A549 (cell line): ENCODE measurements around the gene URI1. TPM values are rescaled to one million over a fixed set of nuclear protein-coding genes. Genes with fewer than 3 reads are reported as not detected.

ENCODE experiments used
- ATAC-seq, 2 experiments: fragments of 200-7000 bp in 1 of 2; fragments of >200 bp in 1 of 2; cut with Nextera tagmentation in 1 of 2; cut with Tn5 transposase in 1 of 2; 3 replicates each; pipeline versions ENCODE4 v1.8.0 to v1.9.1; 2018 to 2020; ENCODE audit warnings: mild to moderate bottlenecking in 1 of 2, moderate library complexity in 1 of 2
- CTCF ChIA-PET: fragments of 300-600 bp; sonication (Branson Sonifier 250); formaldehyde crosslinking; extraction: SDS; loops from one replicate; lab custom pipeline; 2021; ENCODE audit warnings: antibody characterized with exemption, inconsistent platforms; lab: Yijun Ruan, JAX
- POLR2A ChIA-PET: fragments of 350-600 bp; formaldehyde crosslinking; extraction: SDS; loops from one replicate; lab custom pipeline; 2021; ENCODE audit warnings: antibody characterized with exemption, inconsistent platforms; lab: Yijun Ruan, JAX
- DNase-seq, 2 experiments: peaks; one replicate each; pipeline versions ENCODE4 v3.0.0 to v3.0.0-alpha.2; 2011 to 2016; ENCODE audit warnings: low read depth in 1 of 2, low spot score in 1 of 2
- FAIRE-seq: peaks from 2 replicates; lab custom pipeline; 2011; peaks lifted over from hg19 to GRCh38; lab: Jason Lieb, UNC
- H3K27ac ChIP-seq, 2 experiments: fragments of >200 bp; sonication (Bioruptor Twin); formaldehyde crosslinking; 3 replicates each; pipeline ENCODE4 v1.5.1; 2016 to 2017
- H3K4me1 ChIP-seq: fragments of >200 bp; sonication (Bioruptor Twin); formaldehyde crosslinking; 3 replicates; pipeline ENCODE4 v1.6.1; 2016
- H3K4me2 ChIP-seq: fragments of >200 bp; sonication (Bioruptor Twin); formaldehyde crosslinking; 3 replicates; pipeline ENCODE4 v1.6.1; 2016
- H3K4me3 ChIP-seq: fragments of >200 bp; sonication (Bioruptor Twin); formaldehyde crosslinking; 3 replicates; pipeline ENCODE4 v1.5.1; 2016
- H3K9me3 ChIP-seq: fragments of >200 bp; sonication (Bioruptor Twin); formaldehyde crosslinking; 3 replicates; pipeline ENCODE4 v1.6.1; 2016
- BHLHE40 ChIP-seq: IDR thresholded peaks from 2 replicates; pipeline ENCODE4 v1.6.1; 2012; ENCODE audit warnings: low read depth, low read length, inconsistent platforms
- CBX2 ChIP-seq: fragments of 200-600 bp; sonication (generic); IDR thresholded peaks from 2 replicates; pipeline ENCODE4 v1.6.1; 2016; ENCODE audit warnings: low read depth, mild to moderate bottlenecking, borderline replicate concordance
- CEBPB ChIP-seq, 2 experiments: fragments of >200 bp in 1 of 2; sonication (Bioruptor Twin) in 1 of 2; formaldehyde crosslinking in 1 of 2; IDR thresholded peaks; 2 replicates each; pipeline ENCODE4 v1.6.1; 2012 to 2016
- E2F6 ChIP-seq: IDR thresholded peaks from 2 replicates; pipeline ENCODE4 v1.6.1; 2012; ENCODE audit warnings: low read depth, borderline replicate concordance
- ESRRA ChIP-seq: fragments of 150-350 bp; IDR thresholded peaks from 2 replicates; pipeline ENCODE4 v1.6.1; 2014; ENCODE audit warnings: mild to moderate bottlenecking, low read length, borderline replicate concordance
- FOSL2 ChIP-seq, 2 experiments: fragments of 450-650 bp in 1 of 2; fragments of >200 bp in 1 of 2; sonication (Bioruptor Twin) in 1 of 2; formaldehyde crosslinking; IDR thresholded peaks; 2 replicates each; pipeline versions ENCODE4 v1.5.0 to v1.6.1; 2016 to 2020; ENCODE audit warnings: mild to moderate bottlenecking in 1 of 2, moderate library complexity in 1 of 2
- HDAC2 ChIP-seq: fragments of 200-600 bp; sonication (generic); IDR thresholded peaks from 2 replicates; pipeline ENCODE4 v1.6.1; 2016
- HOXB5 ChIP-seq: fragments of 250-450 bp; sonication (Bioruptor Pico); IDR thresholded peaks from 2 replicates; pipeline ENCODE4 v1.5.0; 2020; ENCODE audit warnings: mild to moderate bottlenecking, moderate library complexity
- JUN ChIP-seq, 2 experiments: fragments of >200 bp; sonication (Bioruptor Twin); formaldehyde crosslinking; IDR thresholded peaks; 2 replicates in 1 of 2; 3 replicates in 1 of 2; pipeline ENCODE4 v1.6.1; 2016 to 2017
- MAFK ChIP-seq: fragments of 450-650 bp; IDR thresholded peaks from 2 replicates; pipeline ENCODE4 v1.6.1; 2014; ENCODE audit not compliant: partially characterized antibody
- MYC ChIP-seq: IDR thresholded peaks from 2 replicates; pipeline ENCODE4 v1.6.1; 2012; ENCODE audit warnings: mild to moderate bottlenecking, inconsistent platforms, low read length, improper control_type of control experiment, borderline replicate concordance
- NR3C1 ChIP-seq: fragments of >200 bp; sonication (Bioruptor Twin); formaldehyde crosslinking; IDR thresholded peaks from 3 replicates; pipeline ENCODE4 v1.6.1; 2017
- PHF8 ChIP-seq: fragments of 200-600 bp; sonication (generic); IDR thresholded peaks from 2 replicates; pipeline ENCODE4 v1.6.1; 2016; ENCODE audit warnings: low read depth, mild to moderate bottlenecking, antibody characterized with exemption, moderate library complexity, borderline replicate concordance
- POLR2AphosphoS2 ChIP-seq: conservative IDR thresholded peaks from 2 replicates; pipeline ENCODE4 v1.6.1; 2012; ENCODE audit warnings: low read length, improper control_type of control experiment, inconsistent platforms
- RFX5 ChIP-seq: fragments of 450-650 bp; IDR thresholded peaks from 2 replicates; pipeline ENCODE4 v1.7.1; 2014; ENCODE audit warnings: antibody characterized with exemption, mild to moderate bottlenecking, moderate library complexity
- SREBF2 ChIP-seq: fragments of 450-650 bp; IDR thresholded peaks from 2 replicates; pipeline ENCODE4 v1.6.1; 2014; ENCODE audit warnings: mild to moderate bottlenecking, moderate library complexity
- TFCP2L1 ChIP-seq: fragments of 250-450 bp; sonication (Bioruptor Pico); IDR thresholded peaks from 2 replicates; pipeline ENCODE4 v1.5.0; 2021; ENCODE audit warnings: mild to moderate bottlenecking
- TP53 ChIP-seq: fragments of 250-450 bp; sonication (Bioruptor Pico); IDR thresholded peaks from 2 replicates; pipeline ENCODE4 v1.5.0; 2021; ENCODE audit warnings: mild to moderate bottlenecking, moderate library complexity
- ZFP36 ChIP-seq: fragments of 450-650 bp; IDR thresholded peaks from 2 replicates; pipeline ENCODE4 v1.6.1; 2014; ENCODE audit warnings: borderline replicate concordance; ENCODE audit not compliant: partially characterized antibody
- WGBS: methylation state at CpG from one replicate; pipeline ENCODE4 v1.1.6; 2017; ENCODE audit errors: missing lambda C conversion rate; 5-methylcytosine and 5-hydroxymethylcytosine counted together
- polyA plus RNA-seq, 4 experiments: library from polyadenylated mRNA; depleted of rRNA in 3 of 4; stranded (reverse); fragments of >200 nt; fragmentation: RNase III in 1 of 4; extraction: RNeasy Plus Mini Kit Qiagen cat#74134 plus additional on column Dnase treatment in 1 of 4; gene quantifications; 2 replicates in 3 of 4; 3 replicates in 1 of 4; pipeline ENCODE4 v1.2.3, GENCODE V29; 2011 to 2017
- TF ChIP-seq, protein P1 (sequence below): fragments of 450-650 bp; IDR thresholded peaks from 2 replicates; pipeline ENCODE4 v1.6.1; 2014; ENCODE audit warnings: antibody characterized with exemption
- TF ChIP-seq, protein P2 (sequence below): fragments of >200 bp; sonication (Bioruptor Twin); formaldehyde crosslinking; IDR thresholded peaks from 3 replicates; pipeline ENCODE4 v1.5.1; 2016
- TF ChIP-seq, protein P3 (sequence below): IDR thresholded peaks from 2 replicates; pipeline ENCODE4 v1.6.1; 2012

The URI1 gene
- polyA plus RNA-seq, 2 of the 4 experiments (the other 2 are of a cell fraction), result 116 to 228 TPM

GRCh38 chr19:30060531-30061222, 118.6 kb downstream of the URI1 start:
- H3K4me2 ChIP-seq, result no peak overlapping the region
- TF ChIP-seq NR3C1 (no peak), ZFP36 (no peak), E2F6 (no peak), MYC (no peak), MAFK (no peak), HDAC2 (no peak), BHLHE40 (no peak), HOXB5 (CRISPR knock-in tag) (no peak), CBX2 (no peak), CEBPB (IDR thresholded peaks at IDR 0.05) (no peak), TFCP2L1 (CRISPR knock-in tag) (no peak), JUN (IDR thresholded peaks at IDR 0.05) (no peak), SREBF2 (no peak), RFX5 (no peak), PHF8 (no peak), ESRRA (no peak)
- TF ChIP-seq, protein P1, sequence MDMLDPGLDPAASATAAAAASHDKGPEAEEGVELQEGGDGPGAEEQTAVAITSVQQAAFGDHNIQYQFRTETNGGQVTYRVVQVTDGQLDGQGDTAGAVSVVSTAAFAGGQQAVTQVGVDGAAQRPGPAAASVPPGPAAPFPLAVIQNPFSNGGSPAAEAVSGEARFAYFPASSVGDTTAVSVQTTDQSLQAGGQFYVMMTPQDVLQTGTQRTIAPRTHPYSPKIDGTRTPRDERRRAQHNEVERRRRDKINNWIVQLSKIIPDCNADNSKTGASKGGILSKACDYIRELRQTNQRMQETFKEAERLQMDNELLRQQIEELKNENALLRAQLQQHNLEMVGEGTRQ, result no peak
- TF ChIP-seq, protein P2, sequence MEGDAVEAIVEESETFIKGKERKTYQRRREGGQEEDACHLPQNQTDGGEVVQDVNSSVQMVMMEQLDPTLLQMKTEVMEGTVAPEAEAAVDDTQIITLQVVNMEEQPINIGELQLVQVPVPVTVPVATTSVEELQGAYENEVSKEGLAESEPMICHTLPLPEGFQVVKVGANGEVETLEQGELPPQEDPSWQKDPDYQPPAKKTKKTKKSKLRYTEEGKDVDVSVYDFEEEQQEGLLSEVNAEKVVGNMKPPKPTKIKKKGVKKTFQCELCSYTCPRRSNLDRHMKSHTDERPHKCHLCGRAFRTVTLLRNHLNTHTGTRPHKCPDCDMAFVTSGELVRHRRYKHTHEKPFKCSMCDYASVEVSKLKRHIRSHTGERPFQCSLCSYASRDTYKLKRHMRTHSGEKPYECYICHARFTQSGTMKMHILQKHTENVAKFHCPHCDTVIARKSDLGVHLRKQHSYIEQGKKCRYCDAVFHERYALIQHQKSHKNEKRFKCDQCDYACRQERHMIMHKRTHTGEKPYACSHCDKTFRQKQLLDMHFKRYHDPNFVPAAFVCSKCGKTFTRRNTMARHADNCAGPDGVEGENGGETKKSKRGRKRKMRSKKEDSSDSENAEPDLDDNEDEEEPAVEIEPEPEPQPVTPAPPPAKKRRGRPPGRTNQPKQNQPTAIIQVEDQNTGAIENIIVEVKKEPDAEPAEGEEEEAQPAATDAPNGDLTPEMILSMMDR, result no peak
- TF ChIP-seq, protein P3, sequence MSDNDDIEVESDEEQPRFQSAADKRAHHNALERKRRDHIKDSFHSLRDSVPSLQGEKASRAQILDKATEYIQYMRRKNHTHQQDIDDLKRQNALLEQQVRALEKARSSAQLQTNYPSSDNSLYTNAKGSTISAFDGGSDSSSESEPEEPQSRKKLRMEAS, result no peak
- peak in 1 of 2 experiments; percentile 13; a peak in 2 of 6 replicates for ATAC-seq
- no peaks in the 10 kb centered on the region for H3K9me3 ChIP-seq
- ChIA-PET CTCF (interaction anchor here (1.4 to 3.0 kb wide), 6 partner anchors 9 to 162 kb away, joined by 3 to 15 read pairs (median 5); no protein-coding TSS in a partner anchor), POLR2A (no interaction called here)
- no peak for DNase-seq
- H3K27ac ChIP-seq, result no peak overlapping the region
- H3K4me3 ChIP-seq, result no peak overlapping the region
- FAIRE-seq, result peak; percentile 91
- 53% methylated on average over 11 of the region's 13 CpGs for WGBS
- no peaks in the 10 kb centered on the region for H3K4me1 ChIP-seq

DNA sequence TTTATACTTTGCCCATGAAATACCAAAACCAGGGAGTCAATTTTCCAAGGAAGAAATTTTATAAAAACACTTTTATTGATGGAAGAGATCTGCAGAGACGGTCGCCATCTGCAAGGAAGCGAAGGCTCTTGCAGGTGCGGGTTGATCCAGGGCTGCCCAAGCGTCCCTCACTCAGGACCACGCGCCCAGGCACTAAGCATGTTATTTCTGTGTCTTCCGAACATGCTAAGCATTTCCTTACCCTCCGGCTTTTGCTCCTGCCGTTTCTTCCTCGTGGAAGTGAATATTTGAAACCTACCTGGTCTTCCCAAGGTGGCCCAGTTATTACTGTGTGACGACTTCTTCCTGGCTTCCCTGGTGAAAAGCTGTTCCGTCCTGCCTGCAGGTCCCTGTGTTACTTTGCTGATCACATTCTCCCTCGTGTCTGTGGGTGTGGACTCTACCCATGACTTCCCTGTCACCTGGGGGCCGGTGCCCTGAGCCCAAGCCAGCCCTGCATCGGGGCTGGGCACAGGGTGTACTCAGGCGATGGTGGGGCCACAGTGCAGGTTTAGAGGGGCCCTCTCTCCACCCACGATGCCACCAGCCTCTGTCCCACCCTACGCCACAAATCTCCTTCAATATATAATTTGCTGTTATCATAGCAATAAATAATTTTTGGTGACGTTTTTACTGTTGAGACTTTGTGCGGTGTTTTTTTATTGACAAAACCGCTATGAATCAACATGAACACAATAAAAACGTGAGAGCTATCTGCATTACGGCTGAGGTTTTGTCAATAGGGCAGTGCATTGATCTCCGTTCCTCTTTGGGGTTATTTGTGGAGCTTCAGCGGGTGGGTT, 119.4 kb downstream of the URI1 start:
- no peaks in the 10 kb centered on the region for H3K9me3 ChIP-seq
- CTCF ChIA-PET, result interaction anchor here (1.4 to 3.0 kb wide), 4 partner anchors 10 to 161 kb away, joined by 3 to 15 read pairs (median 8); no protein-coding TSS in a partner anchor
- 56% methylated on average over 26 of the region's 26 CpGs for WGBS
- TF ChIP-seq, protein P1, result no peak
- TF ChIP-seq POLR2AphosphoS2, result no peak
- TF ChIP-seq FOSL2 (IDR thresholded peaks at IDR 0.05), result no peak
- no peak for TF ChIP-seq FOSL2 (CRISPR knock-in tag; IDR thresholded peaks at IDR 0.05)
- TF ChIP-seq HOXB5 (CRISPR knock-in tag), result no peak
- TF ChIP-seq, protein P2, result no peak
- no peak for TF ChIP-seq TP53
- TF ChIP-seq, all 56 proteins: peak for 0
- no peaks in the 10 kb centered on the region for H3K4me1 ChIP-seq
- FAIRE-seq (no peak), DNase-seq (no peak), ATAC-seq (0 out of 6 replicates have a peak, but pooled peaks of 1 of the 2 experiments have one; percentile 4)
- no peak overlapping the region for H3K4me3 ChIP-seq
- POLR2A ChIA-PET, result no interaction called here
- no peak overlapping the region for H3K4me2 ChIP-seq
- no peak overlapping the region for H3K27ac ChIP-seq
